HG02870 (cell line): ENCODE results near the gene OSM.

ENCODE experiments used
- ATAC-seq: cut with Tn5 transposase; IDR thresholded peaks from one replicate; pipeline ENCODE4 v1.9.1; 2021; ENCODE audit warnings: mild to moderate bottlenecking, moderate library complexity; ENCODE audit not compliant: unreplicated experiment

The OSM gene

DNA sequence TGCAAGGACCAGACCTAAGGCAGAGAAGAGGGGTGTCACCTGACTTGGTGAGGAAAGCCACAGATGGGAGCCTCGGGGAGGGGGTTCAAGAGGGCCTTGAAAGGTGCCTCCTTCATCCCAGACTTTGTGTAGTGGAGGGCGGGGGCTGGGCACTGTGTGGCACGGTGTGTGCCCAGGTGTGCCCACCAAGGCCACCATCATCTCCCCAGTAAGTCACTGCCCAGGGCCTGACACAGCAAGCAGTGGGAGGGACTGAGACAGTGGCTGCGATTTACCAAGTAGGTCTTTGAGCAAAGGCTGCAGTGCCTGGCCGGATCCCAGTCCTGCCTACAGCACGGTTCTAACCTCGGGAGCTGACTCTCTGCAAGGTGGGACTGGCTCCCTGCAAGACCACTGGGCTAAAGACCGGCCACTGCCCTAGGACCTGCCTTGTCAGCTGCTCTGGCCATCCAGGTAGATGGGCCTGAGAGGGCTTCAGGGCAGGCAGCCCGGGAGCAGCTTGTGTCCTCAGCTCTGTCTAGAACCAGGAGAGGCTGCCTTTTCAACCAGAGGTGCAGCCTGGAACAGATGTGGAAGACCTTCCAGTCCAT, 1.4 kb downstream of the OSM start:
- no peak for ATAC-seq

DNA sequence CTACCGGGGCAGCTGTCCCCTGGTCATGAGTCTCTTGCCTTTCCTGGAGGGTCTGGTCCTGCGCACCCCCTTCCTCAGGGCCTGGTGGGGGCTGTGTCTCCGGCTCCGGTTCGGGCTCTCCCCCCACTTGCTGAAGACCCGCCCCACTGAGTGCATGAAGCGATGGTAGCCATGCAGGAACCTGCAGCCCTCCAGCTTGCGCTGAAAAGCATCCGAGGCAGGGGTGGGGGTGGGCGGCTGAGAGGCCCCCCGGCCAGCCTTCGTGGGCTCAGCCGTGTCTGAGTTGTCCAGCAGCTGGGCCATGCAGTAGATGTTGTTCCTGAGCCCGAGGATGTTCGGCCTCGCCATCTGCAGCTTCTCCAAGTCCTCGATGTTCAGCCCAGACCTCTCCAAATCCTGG, 2.8 kb downstream of the OSM start:
- ATAC-seq = no peak

DNA sequence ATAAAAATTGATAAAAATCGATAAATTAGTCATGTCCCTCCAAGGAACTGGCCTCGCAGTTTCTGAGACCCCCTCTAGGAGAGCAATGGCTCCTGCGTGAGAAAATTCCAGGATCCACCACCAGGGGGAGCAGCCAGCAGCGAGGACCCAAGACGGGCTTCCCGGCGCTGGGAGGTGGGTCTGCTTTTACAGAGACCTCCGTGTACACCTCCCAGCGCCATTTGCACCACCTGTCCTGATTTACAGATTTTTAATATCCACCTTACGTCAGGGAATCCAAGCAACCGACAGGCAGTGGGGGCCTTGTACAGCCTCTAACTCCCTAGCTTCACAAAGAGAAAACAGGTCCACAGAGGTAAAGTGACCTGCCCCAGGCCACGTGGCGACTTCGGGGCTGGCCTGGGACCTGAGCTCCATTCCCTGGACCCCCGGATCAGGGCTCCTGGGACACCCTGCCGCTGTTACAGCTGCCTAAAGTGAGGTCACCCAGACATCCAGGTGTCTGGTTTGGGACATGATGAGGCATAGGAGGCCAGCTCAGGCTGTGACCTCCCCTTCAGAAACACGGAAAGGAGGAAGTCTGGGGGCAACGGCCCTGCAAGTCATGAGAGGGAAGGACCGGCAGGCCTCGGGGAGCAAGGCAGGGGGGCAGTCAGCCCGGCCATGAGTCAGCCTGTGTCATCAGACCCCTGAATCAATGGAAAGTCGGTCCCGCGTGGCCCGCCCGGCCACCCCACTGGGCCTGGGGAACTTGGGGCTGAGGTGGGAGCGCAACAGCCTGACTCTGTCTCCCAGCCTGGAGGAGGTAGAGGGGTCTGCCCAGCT, 3.5 kb downstream of the OSM start:
- no peak for ATAC-seq

DNA sequence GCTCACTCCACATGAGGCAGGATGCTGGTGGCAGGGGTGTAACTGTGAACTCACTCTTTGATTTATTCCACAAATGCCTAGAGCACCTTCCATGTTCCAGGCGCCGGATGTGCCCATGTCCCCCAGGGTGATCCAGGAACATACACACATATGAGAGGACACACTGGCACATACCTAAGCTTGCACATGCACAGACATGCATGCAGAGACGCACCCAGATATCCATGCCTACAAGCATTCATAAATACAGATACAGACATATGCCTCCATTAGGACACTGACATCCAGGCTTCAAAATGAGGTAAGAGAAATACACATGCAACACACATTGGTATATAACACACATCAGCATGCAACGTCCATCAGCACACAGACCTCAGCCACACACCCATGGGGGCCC, 4.5 kb downstream of the OSM start:
- no peak for ATAC-seq

DNA sequence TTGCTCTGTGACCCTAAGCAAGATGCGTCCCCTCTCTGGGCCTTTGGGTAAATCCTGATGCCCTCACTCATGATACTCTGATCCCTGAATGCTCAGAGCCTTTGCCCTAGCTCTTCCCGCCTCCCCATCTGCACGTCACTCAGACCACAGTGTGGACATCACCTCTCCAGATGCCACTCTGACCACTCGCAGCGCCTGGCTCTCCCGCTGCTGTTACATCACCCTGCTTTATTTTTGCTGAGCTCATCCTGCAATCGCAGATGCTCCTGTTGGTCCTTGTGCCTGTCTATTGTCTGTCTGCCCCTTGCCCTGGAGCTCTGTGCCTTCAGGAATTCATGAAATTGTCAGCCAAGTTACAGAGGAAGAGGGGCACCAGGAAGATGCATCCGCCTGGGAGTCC, 5.5 kb downstream of the OSM start:
- no peak for ATAC-seq

DNA sequence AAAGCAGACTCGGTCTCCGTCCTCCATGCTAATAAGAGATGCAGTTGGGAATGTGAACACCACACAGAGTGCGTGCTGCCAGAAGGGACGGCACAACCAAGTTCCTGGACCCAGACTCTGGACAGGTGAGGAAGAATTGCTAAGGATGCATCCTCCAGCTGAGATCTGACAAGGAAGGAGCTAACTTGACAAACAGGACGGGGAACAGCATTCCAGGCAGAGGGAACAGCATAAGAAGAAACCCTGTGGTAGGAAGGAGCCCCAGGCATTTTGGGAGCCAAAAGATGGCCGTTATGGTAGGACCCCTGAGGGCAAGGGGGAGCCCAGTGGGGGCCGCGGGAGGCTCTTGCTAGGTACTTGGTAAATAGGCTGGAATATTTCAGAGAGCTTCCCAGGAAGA, 6.0 kb downstream of the OSM start:
- ATAC-seq = no peak

DNA sequence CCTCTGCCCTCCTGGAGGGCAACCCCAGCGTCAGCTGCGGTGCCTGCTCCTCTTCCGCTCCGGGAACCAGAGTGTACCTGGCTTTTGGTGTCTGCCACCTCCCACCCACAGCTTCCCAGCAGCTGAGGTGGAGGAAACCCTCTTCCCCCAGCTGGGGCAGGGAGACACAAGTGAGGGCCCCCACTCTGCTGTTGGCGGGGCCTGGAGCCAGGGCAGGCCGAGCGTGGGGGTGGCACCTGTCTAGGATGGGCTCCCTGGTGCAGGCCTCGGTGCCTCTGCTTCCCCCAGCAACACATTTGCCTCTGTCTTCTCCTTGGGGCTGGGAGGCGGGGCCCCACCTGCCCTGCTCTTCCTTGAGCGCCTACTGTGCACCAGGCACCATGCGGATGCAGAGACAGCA, 6.4 kb downstream of the OSM start:
- ATAC-seq = no peak

DNA sequence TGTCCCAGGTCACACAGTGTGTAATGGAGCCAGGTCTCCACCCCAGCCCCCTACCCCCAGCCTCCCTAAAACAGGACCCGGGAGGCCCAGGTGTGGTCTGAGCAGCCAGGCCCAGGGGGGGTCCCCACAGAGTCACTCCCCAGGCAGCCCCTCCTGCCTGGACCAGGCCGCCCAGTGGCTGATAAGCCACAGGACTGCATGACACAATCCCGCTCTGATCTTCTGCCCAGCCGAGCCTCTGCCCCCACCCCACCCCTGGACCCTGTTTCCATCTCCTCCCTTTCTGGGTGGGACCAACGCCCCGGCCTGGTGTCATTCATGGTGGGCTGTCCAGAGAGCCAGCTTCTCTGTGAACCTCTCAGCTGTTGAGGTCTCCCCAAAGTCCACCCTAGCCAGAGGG, 12.3 kb downstream of the OSM start:
- ATAC-seq = no peak

DNA sequence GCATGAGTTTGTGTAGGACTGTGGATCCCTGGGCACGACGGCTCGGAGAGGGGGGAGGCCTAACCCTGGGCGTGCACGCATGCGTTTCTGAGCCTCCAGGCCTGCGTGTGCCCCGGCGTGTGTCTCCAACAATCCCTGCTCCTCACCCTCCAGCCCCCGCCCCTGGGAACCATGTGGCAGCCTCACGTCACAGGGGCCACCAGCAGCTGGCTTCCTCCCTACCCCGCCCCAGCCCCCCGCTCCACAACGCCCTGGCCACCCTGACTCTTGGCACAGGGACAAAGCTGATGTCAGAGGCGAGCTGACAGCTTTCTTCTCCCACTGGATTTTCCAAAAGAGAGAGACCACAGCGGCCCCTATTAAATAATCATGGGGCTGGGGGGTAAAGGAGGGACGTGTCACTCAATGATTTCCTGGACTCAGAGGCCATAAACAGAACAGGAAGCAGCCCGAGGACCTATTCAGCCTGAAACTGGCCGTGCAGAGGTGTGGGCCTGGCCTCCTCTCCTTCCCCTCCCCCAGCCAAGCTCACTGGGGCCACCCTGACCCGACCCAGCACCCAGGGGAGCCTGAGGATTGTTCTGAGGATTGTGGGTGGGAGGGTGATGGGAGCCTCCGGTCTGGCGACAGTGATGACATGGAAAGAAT, 13.3 kb downstream of the OSM start:
- ATAC-seq = no peak

DNA sequence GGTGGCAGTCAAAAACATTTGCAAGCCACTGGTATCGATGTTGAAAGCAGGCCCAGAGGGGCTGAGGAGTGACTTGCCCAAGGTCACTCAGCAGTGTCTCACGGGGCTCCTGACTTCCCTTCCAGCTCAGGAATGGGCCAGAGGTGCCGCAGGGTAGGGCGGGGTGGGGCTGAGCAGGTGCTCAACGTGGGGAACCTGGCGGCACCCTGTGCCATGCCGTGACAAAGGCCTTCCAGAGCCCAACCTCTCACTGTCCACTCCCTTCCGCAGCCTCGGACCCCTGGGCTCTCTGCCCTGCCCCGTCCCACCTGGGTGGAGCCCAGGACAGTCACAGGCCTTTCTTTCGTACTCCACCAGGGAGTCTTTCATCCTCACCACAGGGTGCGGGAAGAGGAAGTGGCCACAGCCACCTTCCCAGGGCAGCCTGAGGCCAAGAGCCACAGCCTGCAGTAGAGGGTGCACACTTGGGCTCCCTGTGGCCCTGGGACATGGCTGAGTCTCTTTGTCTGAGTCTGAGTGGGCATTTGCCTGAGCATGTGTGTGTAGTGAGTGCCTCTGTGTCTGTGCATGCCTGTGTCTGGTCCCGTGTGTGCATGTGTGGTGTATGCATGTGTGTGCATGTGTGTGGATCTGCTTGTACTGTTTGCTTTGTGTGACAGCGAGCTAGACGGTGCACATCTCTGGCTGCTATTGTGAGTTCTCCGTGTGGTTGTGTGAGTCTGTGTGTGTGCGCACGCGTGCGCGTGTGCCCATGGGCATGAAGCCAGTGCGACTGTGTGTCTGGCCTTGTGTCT, 14.0 kb downstream of the OSM start:
- no peak for ATAC-seq

DNA sequence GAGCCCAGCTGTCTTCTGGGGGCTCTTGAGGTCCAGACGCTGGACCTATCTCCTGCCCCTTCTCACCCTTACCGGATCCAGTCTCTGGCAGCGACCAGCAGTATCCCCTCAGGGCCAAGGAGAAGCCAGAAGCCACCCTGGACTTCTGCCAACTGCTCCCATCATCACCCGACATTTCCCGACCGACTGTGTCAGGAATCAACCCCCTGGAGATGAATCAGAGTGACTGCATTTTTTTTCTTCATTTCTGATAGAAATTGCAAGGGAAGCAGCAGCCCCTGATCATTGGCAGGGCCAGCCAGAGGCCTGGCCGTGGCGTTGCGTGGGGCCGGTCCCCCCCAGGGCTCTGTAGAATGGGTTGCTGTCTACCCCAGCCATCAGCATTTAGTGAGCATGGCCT, 14.9 kb downstream of the OSM start:
- ATAC-seq = no peak

DNA sequence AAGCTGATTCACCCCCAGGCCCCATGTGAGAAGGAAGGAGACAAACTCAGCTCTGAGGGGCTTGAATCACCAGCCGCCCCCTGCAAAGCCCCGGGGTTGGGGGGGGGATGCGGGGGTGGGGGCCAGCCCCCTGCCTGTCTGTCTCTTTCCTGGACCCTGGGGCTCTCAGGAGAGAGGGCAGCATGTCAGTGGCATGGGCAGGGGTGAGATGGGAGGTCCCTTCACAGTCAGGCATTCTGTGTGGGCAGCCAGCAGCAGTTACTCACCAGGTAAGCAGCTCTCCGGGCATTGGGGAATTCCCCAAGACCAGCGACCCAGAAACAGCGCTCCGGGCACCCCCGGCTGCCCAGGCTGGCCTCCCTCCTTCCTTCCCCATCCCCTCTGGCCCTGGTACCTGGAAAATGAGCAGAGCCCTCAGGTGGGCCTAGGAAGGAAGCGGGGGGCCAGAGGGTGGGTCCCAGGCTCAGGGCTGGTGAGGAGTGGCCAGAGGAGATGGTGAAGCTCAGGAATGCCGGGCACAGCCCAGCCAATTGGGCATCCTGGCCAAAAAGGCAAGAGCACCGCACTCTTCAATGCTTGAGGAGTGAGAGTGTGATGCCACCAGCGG, 15.9 kb downstream of the OSM start:
- no peak for ATAC-seq

DNA sequence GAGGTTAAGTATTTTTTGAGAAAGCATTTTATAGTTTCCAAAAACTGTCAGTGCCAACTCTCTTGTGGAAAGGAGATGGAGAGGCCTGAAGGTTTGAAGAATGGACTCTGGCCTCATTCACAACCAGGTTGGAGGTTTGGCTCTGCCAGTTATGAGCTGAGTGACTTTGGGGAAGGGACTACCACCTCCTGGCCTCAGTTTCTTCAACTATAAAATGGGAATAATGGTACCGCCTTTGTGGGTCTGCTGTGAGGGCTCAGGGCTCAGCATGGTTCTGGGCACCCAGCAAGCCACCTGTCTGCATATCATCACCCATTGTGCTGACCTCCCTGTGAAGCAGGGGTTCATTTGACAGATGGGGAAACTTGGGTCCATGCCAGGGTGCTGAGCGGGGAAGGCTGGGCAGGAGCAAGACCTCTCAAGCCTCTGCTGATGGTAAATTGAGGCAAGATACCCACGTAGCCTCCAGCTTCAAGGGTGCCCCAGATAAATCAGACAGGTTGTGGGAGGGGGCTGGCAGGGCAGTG, 16.5 kb downstream of the OSM start:
- ATAC-seq = no peak

DNA sequence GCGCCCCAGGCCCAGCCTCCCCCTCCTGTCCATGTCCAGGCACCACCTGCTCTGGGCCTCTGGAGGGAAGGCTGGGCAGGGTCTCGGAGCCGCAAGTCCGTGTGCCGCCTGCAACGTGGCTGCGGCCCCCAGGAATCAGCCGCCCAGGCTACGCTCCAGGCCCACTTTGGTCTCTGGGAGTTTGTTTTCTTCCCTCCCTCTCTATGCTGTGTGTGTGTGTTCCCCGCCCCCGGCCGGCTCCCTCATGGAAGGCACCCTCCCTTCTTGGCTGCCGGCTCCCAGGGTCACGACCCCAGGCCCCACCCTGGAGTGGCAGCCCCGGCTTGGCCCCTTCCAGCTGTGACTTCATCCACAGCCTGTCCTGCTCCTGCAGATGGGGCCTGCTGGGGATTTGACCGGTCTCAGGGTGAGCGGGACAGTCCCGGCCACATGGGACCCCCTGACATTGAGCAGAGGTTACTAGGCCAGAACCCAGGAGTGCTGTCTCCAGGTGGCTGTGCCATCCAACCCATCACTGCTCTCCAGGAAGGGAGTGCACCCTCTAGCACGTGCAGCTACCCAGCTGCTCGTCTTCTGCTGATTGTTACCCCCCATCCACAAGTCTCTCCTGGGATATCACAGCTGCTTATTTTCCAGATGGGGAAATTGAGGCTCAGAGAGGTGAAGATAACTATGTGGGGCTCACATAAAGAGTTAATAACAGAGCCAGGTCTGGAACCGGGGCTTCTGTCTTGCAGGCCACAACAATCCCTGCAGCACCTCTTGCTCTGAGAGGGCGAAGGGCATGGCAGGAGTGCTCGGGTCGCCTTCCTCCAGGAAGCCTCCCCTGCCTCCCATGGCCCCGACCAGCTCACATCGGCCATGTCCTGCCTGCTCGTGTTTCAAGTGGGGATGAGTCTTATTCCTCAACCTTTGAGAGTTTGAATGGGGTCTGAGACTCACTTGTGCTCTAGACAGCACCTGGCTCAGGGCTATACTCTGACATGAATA, 17.3 kb downstream of the OSM start:
- ATAC-seq = no peak

DNA sequence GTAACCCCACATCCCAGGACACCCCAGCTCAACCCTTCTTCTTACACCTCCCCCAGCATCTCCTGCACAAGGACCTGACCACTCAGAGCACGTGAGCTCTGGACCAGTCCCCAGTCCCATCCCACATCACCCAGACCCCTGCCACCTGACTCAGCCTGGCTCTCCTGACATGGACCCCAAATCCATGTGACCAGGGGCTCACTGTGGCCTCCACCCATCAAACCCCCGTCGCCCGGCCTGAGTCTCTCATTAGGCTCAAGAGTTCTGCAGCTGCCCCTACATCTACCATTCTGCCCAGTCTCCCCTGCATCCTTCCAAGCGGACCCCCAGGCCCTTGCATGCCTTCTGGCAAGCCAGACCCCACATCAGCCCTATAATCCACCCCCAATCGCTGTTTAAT, 18.2 kb downstream of the OSM start:
- ATAC-seq = no peak

DNA sequence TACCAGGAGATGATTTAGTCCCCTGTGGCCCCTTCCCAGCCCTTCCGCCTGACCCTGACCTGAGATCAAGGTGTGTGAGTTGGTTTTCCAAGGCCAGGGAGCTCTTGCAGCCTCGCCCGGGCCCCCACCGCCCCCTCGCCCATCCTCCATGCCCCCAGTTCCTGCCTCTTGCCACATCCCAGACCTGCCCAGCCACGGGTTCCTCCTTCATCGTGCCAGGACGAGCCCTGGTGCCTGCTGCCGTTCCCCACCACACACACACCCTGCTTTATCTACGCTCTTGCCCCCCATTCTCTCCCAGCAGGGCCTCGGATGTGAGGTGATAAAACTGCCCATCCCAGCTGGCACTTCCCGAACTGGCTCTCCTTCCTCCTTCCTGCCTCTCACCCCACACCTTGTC, 18.7 kb downstream of the OSM start:
- ATAC-seq = no peak

DNA sequence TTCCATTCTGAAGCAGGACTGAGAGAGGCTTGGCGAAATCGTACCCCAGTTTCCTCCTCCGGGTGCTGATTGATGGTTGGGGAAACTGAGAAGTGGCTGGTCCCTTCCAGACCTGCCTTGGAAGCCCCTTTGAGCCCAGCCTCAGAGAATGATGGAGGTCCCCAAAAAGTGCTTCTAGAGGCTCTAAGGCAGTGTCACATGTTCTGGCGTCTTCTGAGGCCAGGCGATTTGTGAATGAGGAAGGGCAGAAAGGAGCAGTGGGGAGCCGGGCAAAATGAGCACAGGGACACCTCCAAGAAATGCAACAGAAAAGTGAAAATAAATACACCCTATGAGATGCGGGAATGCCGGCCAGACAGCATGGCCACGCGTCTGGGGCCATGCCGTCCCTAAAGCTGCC, 19.1 kb downstream of the OSM start:
- no peak for ATAC-seq

DNA sequence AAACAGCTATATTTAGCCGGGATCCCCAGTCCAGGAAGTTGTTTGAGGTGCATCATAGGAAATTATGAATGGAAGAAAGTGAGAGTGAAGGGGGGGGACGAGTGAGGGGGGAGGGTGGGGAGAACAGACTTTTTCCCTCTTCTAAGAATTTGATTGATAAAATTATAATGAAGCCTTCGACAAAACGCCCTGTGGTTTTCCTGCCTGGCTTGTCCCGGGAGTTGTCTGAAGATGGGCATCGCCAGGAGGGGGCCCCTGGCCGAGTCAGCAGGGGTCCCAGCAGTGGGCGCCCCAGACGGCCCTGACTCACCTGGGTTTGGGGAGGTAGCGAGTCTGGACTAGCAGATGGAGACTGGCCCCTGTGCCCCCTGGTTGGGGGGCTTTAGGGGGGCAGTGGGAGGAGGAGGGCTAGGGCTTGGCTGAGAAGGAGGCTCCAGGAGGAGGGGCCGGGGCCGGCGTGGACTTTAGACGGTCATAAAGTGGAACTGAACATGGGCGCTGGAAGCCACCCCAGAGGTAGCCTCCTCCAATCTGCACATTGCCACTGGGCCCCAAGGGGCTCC, 19.8 kb downstream of the OSM start:
- no peak for ATAC-seq
